Forelimb muscle (tissue), 1 donor: ENCODE measurements around the gene P4HB. TPM values are rescaled to one million over a fixed set of nuclear protein-coding genes. Genes with fewer than 3 reads are reported as not detected.

Experiments used
- DNase-seq: peaks from one replicate; pipeline ENCODE4 v3.0.0-alpha.2; 2013; ENCODE audit warnings: low read depth
- polyA plus RNA-seq: library from polyadenylated mRNA; unstranded; fragments of 120-200 nt; gene quantifications from one replicate; pipeline ENCODE4 v1.2.1, GENCODE V29; 2013; ENCODE audit not compliant: insufficient read length

P4HB gene
- polyA plus RNA-seq, 1 donor = 412 TPM

GRCh38 chr17:81832608-81833159 lies 27.7 kb downstream of the P4HB start:
- DNase-seq = no peak

- no peak for DNase-seq
Measured at GRCh38 chr17:81831957-81832607, 28.3 kb downstream of the P4HB start.

DNA sequence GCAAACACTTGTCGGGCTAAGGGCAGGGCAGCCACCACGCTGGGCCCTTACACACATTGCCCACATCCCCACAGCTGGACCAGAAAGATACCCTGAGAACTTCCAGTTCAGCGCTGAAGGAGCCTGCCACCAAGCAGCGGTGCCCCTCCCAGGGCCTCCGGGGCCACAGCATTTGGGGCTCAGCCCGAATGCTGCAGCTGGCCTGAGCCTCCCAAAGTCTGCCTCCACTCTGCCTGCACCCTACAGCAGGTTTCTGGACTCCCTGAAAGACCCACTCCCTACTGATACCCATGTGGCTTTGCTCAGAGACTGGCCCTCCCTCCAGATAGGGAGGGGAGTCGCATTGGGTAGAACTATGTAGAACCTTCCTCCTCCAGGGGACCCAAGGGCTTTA lies 28.8 kb downstream of the P4HB start:
- no peak for DNase-seq

GRCh38 chr17:81829858-81830257 lies 30.5 kb downstream of the P4HB start:
- DNase-seq = no peak

- no peak for DNase-seq
Measured at GRCh38 chr17:81828656-81829055, 31.7 kb downstream of the P4HB start.

DNA sequence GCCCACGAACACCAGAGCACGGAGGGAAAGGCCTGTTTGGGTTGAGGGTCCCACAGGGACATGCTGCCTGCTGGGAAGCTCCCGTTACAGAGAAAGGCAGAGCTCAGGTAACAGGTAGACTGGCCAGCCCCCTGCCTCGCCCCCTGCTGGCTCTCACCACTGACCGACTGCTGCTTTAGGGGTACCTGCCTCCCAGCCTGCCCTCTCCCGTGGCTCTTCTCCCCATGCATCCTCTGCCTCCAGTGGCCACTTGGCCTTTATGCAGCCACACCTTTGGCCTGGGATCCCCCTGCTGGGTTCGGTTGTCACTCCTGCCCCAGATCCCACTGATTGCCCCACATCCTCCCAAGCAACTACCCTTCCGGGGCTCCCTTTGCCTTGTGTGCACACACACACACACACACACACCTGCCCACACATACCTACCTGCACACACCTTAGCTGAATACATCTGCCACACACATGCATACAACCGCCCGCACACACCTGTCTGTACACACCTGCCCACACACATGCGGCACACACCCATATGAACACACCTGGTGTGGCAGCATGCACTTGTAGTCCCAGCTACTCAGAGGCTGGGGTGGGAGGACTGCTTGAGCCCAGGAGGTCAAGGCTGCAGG lies 34.4 kb downstream of the P4HB start:
- no peak for DNase-seq

DNA sequence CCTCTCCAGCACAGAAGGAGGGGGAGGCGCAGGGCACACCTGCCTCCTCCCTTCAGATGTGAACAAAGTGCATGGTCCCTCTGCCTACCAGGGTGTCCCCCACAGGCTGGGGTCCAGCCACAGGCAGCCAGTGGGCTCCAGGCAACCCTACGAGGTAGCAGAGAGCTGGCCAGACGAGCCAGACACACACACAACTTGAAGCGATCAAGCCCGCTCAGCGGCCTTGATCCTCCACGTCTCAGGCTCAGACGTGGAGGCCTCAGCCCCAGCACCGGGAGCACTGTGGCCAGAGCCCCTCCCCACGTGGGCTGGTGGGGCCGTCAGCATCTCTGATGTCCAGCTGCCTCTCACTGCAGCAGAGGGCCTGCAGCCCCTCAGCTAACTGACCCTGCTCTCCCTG lies 35.7 kb downstream of the P4HB start:
- no peak for DNase-seq

DNA sequence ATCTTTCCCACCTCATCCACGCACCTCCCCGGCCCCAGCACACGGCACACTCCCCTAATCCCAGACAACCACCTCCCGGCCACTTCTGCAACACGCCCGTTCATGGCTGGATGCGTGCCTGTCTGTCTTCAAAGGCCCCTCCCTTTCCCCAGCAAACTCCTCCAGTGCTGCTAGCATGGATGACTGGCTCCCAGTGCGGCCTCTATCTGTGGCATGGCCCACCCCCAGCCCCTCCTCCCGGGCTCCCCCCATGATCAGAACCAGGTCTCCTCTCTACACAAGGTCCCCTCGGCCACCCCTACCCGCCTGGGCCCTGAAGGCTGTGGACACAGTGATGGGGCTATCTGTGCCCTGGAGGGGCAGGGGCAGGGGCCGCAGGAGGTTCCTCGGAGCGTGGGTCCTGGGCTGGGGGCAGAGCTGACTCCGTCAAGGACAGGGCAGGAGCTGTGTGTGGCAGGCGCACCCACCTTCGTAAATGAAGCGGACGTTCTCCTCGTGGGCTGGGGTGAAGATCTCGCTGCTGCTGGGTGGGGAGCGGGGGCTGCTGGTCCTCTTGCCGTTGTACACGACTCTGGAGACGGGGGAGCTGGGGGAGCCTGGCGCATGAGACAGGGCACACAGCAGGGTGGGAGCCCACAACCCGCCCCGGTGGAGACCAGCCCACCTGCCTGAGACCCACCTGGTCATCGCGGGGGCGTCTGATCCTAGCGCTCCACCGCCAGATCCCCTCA lies 36.4 kb downstream of the P4HB start:
- no peak for DNase-seq

GRCh38 chr17:81822996-81823819 lies 37.1 kb downstream of the P4HB start:
- no peak for DNase-seq

DNA sequence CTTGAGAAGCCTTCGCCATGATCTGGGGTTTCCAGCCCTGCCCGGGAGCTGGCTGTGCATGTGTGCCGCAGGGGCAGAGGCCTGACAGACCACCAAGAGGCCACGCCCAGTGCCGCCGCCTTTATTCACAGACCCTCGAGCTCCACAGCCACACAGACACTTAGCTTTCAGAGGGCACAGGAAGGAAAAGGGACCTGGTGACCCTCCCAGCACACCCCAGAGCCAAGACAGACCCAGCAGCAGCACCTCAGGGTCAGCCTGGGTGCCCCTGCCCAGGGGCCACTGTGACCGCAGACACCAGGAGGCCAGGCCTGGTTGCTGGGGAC lies 38.1 kb downstream of the P4HB start:
- no peak for DNase-seq

DNA sequence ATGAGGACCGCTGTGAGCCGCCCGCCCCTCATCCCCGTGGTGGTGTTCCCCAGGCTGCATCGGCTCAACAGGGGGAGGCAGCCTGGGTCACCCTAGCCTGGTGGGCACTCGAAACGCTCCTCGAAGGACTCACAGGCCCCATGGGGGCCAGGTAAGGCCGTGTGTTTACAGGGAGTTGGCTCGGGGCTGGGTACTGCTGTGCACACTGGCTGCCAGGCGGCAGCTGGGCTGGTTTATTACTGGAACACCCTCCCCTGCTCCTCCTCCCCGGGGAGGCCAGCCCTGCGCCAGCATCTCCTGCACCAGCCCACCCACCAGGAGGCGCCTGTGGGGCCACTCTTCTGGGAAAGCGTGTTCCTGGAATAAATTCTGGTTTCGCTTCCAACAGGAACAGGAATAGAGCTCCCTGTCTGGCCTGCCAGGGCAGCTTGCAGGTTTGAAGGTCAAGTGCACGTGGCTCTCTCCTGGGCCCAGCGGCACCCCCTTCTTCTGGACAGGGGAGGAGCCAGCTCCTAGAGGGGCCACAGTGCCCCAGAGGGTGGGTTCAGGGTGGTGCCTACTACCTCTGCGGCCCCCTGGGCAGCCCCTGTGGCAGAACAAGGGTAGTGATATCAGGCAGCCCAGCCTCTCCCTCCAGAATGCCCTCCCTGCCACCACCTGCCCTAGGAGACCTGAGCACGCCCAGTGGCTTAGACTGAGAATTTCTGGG lies 38.6 kb downstream of the P4HB start:
- DNase-seq = no peak

DNA sequence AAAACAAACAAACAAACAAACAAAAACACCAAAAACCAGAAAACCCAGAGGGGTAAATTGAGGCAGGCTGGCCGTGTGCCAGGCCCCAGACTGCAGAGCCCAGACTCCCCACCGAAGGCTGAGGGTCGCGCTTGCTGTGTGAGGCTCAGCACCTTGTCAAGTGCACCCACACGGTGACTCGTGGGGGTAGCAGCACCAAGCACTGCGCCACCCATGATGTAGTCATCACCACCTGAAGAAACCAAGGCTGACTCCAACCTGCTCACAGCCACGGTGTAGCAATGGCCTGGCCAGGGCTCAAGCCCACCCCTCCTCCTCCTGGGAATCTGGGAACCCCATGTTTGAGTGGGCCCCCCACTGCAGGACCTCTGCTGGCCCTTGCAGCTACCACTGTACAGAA lies 39.2 kb downstream of the P4HB start:
- no peak for DNase-seq

DNA sequence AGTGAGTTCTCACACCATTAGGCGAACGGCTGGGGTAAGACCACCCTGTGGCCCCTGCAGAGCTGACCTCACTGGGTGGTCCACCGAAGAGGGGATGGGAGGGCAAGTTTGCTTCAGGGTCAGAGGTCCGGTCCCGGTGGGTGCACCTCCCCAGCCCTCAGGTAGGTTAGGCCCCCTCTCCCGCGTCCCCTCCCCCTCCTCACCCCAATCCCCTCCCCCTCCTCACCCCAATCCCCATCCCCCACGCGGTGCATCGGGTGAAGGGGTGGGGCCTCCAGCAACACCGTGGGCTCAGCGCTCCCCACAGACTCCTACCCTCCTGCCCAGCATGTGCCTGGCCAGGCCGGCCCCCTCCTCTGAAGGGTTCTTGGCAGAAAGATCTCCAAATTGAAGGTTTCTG lies 40.6 kb downstream of the P4HB start:
- DNase-seq = no peak

DNA sequence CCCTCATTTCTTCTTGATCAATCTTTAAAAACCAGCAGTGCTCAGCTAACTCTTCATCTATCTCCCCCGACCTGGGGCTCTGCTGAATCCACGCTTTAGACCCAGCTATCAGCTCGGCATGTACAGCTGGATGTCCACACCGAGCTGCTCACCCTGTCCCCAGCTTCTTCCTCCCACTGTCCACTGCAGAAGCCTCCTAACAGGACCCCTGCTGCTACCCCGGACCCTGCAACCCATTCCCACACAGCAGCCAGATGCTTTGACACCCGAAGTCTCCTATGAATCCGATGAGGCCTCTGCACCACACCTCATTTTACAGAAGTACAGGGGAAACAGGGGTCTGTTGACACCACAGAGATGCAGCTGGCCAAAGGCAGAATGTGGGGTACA lies 42.6 kb downstream of the P4HB start:
- no peak for DNase-seq

- DNase-seq = no peak
Measured at GRCh38 chr17:81815646-81815986, 44.7 kb downstream of the P4HB start.

DNA sequence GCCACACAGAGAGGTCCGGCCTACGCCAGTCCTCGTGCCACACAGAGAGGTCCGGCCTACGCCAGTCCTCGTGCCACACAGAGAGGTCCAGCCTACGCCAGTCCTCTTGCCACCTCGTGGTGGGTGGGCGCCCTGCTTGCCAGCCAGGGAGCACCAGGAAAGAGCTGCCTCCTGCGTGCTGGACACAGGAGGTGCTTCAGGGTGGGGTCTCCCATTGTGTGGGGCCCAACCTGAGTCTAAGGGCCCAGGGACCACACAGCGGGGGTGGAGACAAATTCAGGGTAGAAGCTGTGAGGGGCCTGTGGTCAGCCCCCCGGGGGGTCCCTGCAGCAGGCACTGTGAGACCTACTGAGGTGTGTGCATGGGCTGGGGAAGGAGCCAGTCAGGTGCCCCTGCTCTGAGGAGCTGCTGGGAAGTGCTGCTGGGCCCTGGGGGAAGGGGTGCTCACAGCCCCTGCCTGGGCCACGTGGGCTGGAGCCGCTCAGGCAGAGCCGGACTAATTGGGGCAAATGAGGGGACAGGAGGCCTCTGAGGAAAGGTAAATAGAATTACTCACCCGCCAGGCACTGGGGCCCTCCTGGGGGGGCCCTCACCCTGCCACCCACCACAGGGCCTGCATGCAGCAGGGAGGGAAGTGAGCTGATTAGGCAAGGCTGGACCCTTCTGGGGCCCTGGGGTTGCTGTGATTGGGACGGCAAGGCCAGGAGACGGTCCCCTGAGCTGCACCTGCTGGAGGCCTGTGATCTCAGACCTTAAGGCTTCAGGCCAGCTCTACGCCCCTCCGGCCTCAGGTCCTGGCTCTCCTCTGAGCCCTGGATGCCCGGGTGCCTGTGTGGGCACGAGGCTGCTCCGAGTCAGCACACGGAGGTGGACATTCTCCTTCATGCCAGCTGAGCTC lies 45.3 kb downstream of the P4HB start:
- no peak for DNase-seq

DNA sequence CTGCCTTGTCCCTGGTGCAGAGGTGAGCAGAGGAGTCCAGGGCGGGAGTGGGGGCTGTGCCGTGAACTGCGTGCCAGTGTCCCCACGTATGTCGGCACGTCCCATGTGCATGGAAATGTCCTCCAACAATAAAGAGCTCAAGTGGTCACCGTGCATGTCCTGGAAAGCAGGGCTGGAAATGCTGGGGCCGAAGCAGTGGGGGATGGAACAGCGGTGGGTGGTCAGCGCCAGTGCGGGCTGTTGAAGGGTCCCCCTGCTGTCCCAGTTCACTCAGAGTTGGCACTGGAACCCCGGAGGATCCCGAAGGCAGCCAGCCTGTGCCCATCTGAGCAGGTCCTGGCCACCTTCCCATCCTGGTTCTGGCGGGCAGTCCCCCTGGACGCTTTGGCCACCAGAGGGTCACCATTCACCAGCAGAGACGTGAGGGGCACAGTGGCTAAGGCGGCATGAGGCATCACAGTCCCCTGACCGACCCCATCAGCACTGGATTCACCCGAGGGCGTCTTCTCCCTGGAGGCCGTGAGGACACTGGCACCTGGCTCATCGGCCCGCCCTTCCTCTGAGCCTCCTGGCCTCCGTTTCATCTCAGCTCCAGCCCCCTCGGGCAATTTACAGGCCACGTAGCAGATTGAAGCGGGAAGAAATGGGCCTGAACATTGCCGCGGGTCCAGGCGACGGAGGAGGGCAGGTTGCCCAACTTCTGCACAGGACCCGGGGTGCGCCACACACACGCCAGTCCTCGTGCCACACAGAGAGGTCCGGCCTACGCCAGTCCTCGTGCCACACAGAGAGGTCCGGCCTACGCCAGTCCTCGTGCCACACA lies 46.3 kb downstream of the P4HB start:
- no peak for DNase-seq

GRCh38 chr17:81813371-81813684 lies 47.0 kb downstream of the P4HB start:
- no peak for DNase-seq

DNA sequence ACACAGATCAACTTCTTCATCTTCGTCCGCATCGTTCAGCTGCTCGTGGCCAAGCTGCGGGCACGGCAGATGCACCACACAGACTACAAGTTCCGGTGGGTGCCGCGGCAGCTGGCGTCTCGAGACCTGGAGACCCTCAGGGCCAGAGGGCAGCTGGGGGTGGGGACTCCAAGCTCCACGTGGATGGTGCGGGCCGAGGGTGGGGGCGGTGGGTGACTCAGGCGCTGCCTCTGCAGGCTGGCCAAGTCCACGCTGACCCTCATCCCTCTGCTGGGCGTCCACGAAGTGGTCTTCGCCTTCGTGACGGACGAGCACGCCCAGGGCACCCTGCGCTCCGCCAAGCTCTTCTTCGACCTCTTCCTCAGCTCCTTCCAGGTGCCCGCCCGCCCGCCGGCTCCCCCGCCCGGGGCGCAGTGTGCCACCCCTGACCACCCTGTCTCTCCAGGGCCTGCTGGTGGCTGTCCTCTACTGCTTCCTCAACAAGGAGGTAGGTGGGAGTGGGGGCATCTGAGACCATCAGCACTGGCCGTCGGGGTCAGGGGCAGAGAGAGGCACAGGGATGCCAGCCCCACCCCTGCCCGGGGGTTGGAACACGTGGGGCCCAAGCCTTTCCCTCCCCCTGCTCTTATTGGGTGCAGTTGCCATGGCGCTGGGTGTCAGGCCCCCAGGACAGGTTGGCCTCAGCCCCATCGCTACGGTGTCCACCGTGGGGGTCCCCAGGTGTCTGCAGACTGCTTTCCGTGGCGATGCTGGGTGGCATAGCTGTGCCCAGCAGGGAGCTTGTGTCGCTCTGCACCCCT lies 47.6 kb downstream of the P4HB start:
- DNase-seq = no peak
